ENCODE measurements around the gene ADNP. TPM values are rescaled to one million over a fixed set of nuclear protein-coding genes. Genes with fewer than 3 reads are reported as not detected.

ADNP gene
- total RNA-seq, 1 donor from 2014 or later = 144 TPM

- no peak overlapping the region for H3K4me3 Mint-ChIP-seq (ENCODE audit: low read depth)
- peaks cover 18% of the 10 kb centered on the region for H3K36me3 Mint-ChIP-seq (ENCODE audit: insufficient read depth)
- no peak for DNase-seq (ENCODE audit: low spot score, unreplicated experiment)
- TF ChIP-seq CTCF (IDR thresholded peaks at IDR 0.05; ENCODE audit: unreplicated experiment) = no peak
- H3K27ac Mint-ChIP-seq = no peak overlapping the region
- H3K9me3 Mint-ChIP-seq (ENCODE audit: low read depth) = no peaks in the 10 kb centered on the region
- no peaks in the 10 kb centered on the region for H3K4me1 Mint-ChIP-seq (ENCODE audit: low read depth)
- no peaks in the 10 kb centered on the region for H3K27me3 Mint-ChIP-seq
Observed at GRCh38 chr20:50948132-50948785, 17.0 kb upstream of the ADNP start.

GRCh38 chr20:50943069-50943468 is 11.8 kb upstream of the ADNP start:
- Mint-ChIP-seq H3K4me1 (ENCODE audit: low read depth) (no peaks in the 10 kb centered on the region), H3K27me3 (no peaks in the 10 kb centered on the region), H3K4me3 (ENCODE audit: low read depth) (no peak overlapping the region), H3K9me3 (ENCODE audit: low read depth) (no peaks in the 10 kb centered on the region), H3K27ac (no peak overlapping the region), H3K36me3 (ENCODE audit: insufficient read depth) (peaks cover 13% of the 10 kb centered on the region)
- TF ChIP-seq CTCF (IDR thresholded peaks at IDR 0.05; ENCODE audit: unreplicated experiment) = no peak
- DNase-seq (ENCODE audit: low spot score, unreplicated experiment) = no peak

- Mint-ChIP-seq H3K4me3 (ENCODE audit: low read depth) (no peak overlapping the region), H3K27me3 (no peaks in the 10 kb centered on the region), H3K9me3 (ENCODE audit: low read depth) (no peaks in the 10 kb centered on the region), H3K27ac (no peak overlapping the region), H3K4me1 (ENCODE audit: low read depth) (peaks cover 14% of the 10 kb centered on the region), H3K36me3 (ENCODE audit: insufficient read depth) (peaks cover 24% of the 10 kb centered on the region)
- no peak for TF ChIP-seq CTCF (IDR thresholded peaks at IDR 0.05; ENCODE audit: unreplicated experiment)
- DNase-seq (ENCODE audit: low spot score, unreplicated experiment) = no peak
Observed at GRCh38 chr20:50933589-50933988, 2.4 kb upstream of the ADNP start.

- no peak overlapping the region for H3K4me3 Mint-ChIP-seq (ENCODE audit: low read depth)
- no peak for TF ChIP-seq CTCF (IDR thresholded peaks at IDR 0.05; ENCODE audit: unreplicated experiment)
- H3K27ac Mint-ChIP-seq = peak overlapping the region; percentile 100
- DNase-seq (ENCODE audit: low spot score, unreplicated experiment) = no peak
- H3K4me1 Mint-ChIP-seq (ENCODE audit: low read depth) = peaks cover 19% of the 10 kb centered on the region
- H3K36me3 Mint-ChIP-seq (ENCODE audit: insufficient read depth) = peaks cover 29% of the 10 kb centered on the region
- H3K27me3 Mint-ChIP-seq = no peaks in the 10 kb centered on the region
- H3K9me3 Mint-ChIP-seq (ENCODE audit: low read depth) = no peaks in the 10 kb centered on the region
Observed at GRCh38 chr20:50932691-50933280, 1.5 kb upstream of the ADNP start.

- Mint-ChIP-seq H3K27ac (peak overlapping the region; percentile 100), H3K9me3 (ENCODE audit: low read depth) (no peaks in the 10 kb centered on the region), H3K4me1 (ENCODE audit: low read depth) (peaks cover 27% of the 10 kb centered on the region), H3K36me3 (ENCODE audit: insufficient read depth) (peaks cover 33% of the 10 kb centered on the region), H3K4me3 (ENCODE audit: low read depth) (peak overlapping the region; percentile 61), H3K27me3 (no peaks in the 10 kb centered on the region)
- DNase-seq (ENCODE audit: low spot score, unreplicated experiment) = no peak
- TF ChIP-seq CTCF (IDR thresholded peaks at IDR 0.05; ENCODE audit: unreplicated experiment) = no peak
Observed at GRCh38 chr20:50932016-50932485, 814 bp upstream of the ADNP start.
